Panc1 (cell line): ENCODE data around the gene LRP1B. TPM values are rescaled to one million over a fixed set of nuclear protein-coding genes. Genes with fewer than 3 reads are reported as not detected.

Experiments used
- ATAC-seq: fragments of 200-7000 bp; cut with Tn5 transposase; 2 replicates; pipeline ENCODE4 v1.9.1; 2020; ENCODE audit warnings: mild to moderate bottlenecking, moderate library complexity
- BruUV-seq: library from RNA; stranded (reverse); fragments of 400-500 nt; replicated peaks from 2 replicates; lab custom pipeline; 2021; lab: Mats Ljungman, UMichigan
- CTCF ChIA-PET: fragments of 300-600 bp; sonication (Branson Sonifier 250); formaldehyde crosslinking; loops from one replicate; lab custom pipeline; 2022; ENCODE audit warnings: antibody characterized with exemption; lab: Charles Lee
- POLR2A ChIA-PET: fragments of 300-600 bp; sonication (Branson Sonifier 250); formaldehyde crosslinking; loops from one replicate; lab custom pipeline; 2022; ENCODE audit warnings: antibody characterized with exemption; lab: Charles Lee
- DNase-seq: peaks from one replicate; pipeline ENCODE4 v3.0.0-alpha.2; 2010; ENCODE audit warnings: low read depth, low spot score
- H3K27ac ChIP-seq: 2 replicates; pipeline ENCODE4 v1.5.1; 2011; ENCODE audit warnings: mild to moderate bottlenecking, low read length, inconsistent platforms
- H3K27me3 ChIP-seq: fragments of 200-500 bp; sonication (Bioruptor generic); 2 replicates; pipeline ENCODE4 v1.6.0; 2014; ENCODE audit warnings: low read length, inconsistent platforms; ENCODE audit not compliant: control insufficient read depth, insufficient read depth
- H3K36me3 ChIP-seq: fragments of 200-500 bp; sonication (Bioruptor generic); 2 replicates; pipeline ENCODE4 v1.5.1; 2014; ENCODE audit warnings: inconsistent platforms, mild to moderate bottlenecking, low read length, moderate library complexity; ENCODE audit not compliant: control insufficient read depth, insufficient read depth
- H3K4me1 ChIP-seq: 2 replicates; pipeline ENCODE4 v1.5.1; 2011; ENCODE audit warnings: inconsistent platforms, mild to moderate bottlenecking, low read length, moderate library complexity; ENCODE audit not compliant: control insufficient read depth, insufficient read depth
- H3K4me3 ChIP-seq, 2 experiments: 2 replicates each; pipeline ENCODE4 v1.5.1; 2011 to 2012; ENCODE audit warnings: low read depth in 2 of 2, low read length in 2 of 2, mild to moderate bottlenecking in 2 of 2, inconsistent platforms in 1 of 2, moderate library complexity in 1 of 2
- H3K9me3 ChIP-seq: fragments of 200-500 bp; sonication (Bioruptor generic); 2 replicates; pipeline ENCODE4 v1.5.1; 2014; ENCODE audit warnings: low read depth, mild to moderate bottlenecking, inconsistent platforms, low read length, moderate library complexity; ENCODE audit not compliant: control insufficient read depth, insufficient read depth
- CTCF ChIP-seq: fragments of 450-650 bp; IDR thresholded peaks from 2 replicates; pipeline ENCODE4 v1.5.1; 2017; ENCODE audit warnings: mild to moderate bottlenecking
- POLR2AphosphoS5 ChIP-seq: IDR thresholded peaks from 2 replicates; pipeline ENCODE4 v1.6.1; 2012; ENCODE audit warnings: mild to moderate bottlenecking, low read depth, low read length, moderate library complexity
- REST ChIP-seq, 2 experiments: IDR thresholded peaks; 2 replicates each; pipeline ENCODE4 v1.6.1; 2011 to 2012; ENCODE audit warnings: low read depth in 2 of 2, control low read depth in 1 of 2, low read length in 1 of 2, mild to moderate bottlenecking in 1 of 2, moderate library complexity in 1 of 2; ENCODE audit not compliant: insufficient read depth in 1 of 2
- SIN3A ChIP-seq: IDR thresholded peaks from 2 replicates; pipeline ENCODE4 v1.6.1; 2012; ENCODE audit warnings: low read depth, mild to moderate bottlenecking, low read length, moderate library complexity, borderline replicate concordance; ENCODE audit not compliant: insufficient read depth
- TCF7L2 ChIP-seq: IDR thresholded peaks from 2 replicates; pipeline ENCODE4 v1.6.1; 2011; ENCODE audit warnings: mild to moderate bottlenecking, low read depth, low read length, inconsistent platforms
- in situ Hi-C: cut with HindIII; loops from 2 replicates; pipeline ENCODE4 v1.10.0; 2016; ENCODE audit warnings: low sequenced_read_pairs, low pct_unique_long_range_greater_than_20kb
- intact Hi-C: fragments of 100-400 bp; cut with micrococcal nuclease; formaldehyde crosslinking; loops from one replicate; pipeline ENCODE4 v1.10.0; 2022; ENCODE audit not compliant: unreplicated experiment
- total RNA-seq: library from RNA; stranded (reverse); gene quantifications from one replicate; pipeline ENCODE4 v1.2.1, GENCODE V29; 2021; ENCODE audit not compliant: unreplicated experiment

Gene LRP1B
- total RNA-seq, 1 experiment from 2014 or later: 0.54 TPM

- Histone ChIP-seq H3K27me3 (no peaks in the 10 kb centered on the region), H3K4me3 (no peak overlapping the region), H3K4me1 (no peaks in the 10 kb centered on the region), H3K36me3 (no peaks in the 10 kb centered on the region), H3K9me3 (no peaks in the 10 kb centered on the region), H3K27ac (no peak overlapping the region)
- TF ChIP-seq TCF7L2 (no peak), REST (IDR thresholded peaks at IDR 0.05; ENCODE audit: insufficient read depth in 1 of 2, low read depth in 2 of 2, low read length in 1 of 2) (no peak)
- in situ Hi-C loops: no loop called here
- ATAC-seq (no peak), DNase-seq (no peak)
- intact Hi-C loops: no loop called here
- ChIA-PET POLR2A (no interaction called here), CTCF (no interaction called here)
- no TSS peak for BruUV-seq
Observed at GRCh38 chr2:141133883-141134282, 996.9 kb downstream of the LRP1B start.

GRCh38 chr2:141125432-141125831, 1005.4 kb downstream of the LRP1B start:
- no peaks in the 10 kb centered on the region for H3K9me3 ChIP-seq
- H3K4me1 ChIP-seq: no peaks in the 10 kb centered on the region
- ChIA-PET CTCF (no interaction called here), POLR2A (no interaction called here)
- H3K36me3 ChIP-seq: no peaks in the 10 kb centered on the region
- no peak for DNase-seq
- TF ChIP-seq POLR2AphosphoS5 (no peak), TCF7L2 (no peak)
- in situ Hi-C loops (no loop called here), intact Hi-C loops (no loop called here)
- no TSS peak for BruUV-seq
- H3K27me3 ChIP-seq: no peaks in the 10 kb centered on the region
- no peak overlapping the region for H3K4me3 ChIP-seq
- H3K27ac ChIP-seq: no peak overlapping the region
- ATAC-seq: no peak

DNA sequence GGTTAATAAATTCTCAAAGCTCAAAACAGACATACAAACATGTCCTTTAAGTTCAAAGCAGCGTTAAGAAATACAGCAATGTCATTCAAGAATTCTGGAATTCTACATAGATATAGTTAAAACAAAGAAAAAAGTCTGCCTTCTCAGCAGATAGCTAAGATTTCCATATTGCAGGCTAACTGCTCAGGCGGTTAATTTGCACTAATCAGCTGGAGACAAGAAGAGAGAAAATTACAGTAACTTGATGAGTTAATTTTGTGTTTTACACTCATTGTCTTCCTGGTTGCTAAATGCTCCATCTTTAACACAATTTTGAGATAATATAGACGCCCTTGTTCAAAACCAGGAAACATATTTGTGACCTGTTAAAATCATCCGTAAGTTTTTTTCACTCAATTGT, 1012.0 kb downstream of the LRP1B start:
- ChIA-PET CTCF (no interaction called here), POLR2A (no interaction called here)
- Histone ChIP-seq H3K9me3 (no peaks in the 10 kb centered on the region), H3K27me3 (no peaks in the 10 kb centered on the region), H3K4me3 (no peak overlapping the region), H3K36me3 (no peaks in the 10 kb centered on the region), H3K27ac (no peak overlapping the region), H3K4me1 (no peaks in the 10 kb centered on the region)
- TF ChIP-seq SIN3A: no peak
- intact Hi-C loops (no loop called here), in situ Hi-C loops (no loop called here)
- ATAC-seq (no peak), DNase-seq (no peak)
- no TSS peak for BruUV-seq

GRCh38 chr2:141113301-141113700, 1017.5 kb downstream of the LRP1B start:
- H3K27ac ChIP-seq: no peak overlapping the region
- CTCF ChIA-PET: no interaction called here
- H3K27me3 ChIP-seq: no peaks in the 10 kb centered on the region
- intact Hi-C loops (no loop called here), in situ Hi-C loops (no loop called here)
- no peaks in the 10 kb centered on the region for H3K4me1 ChIP-seq
- H3K9me3 ChIP-seq: no peaks in the 10 kb centered on the region
- no peak for DNase-seq
- H3K4me3 ChIP-seq: no peak overlapping the region
- no TSS peak for BruUV-seq
- POLR2A ChIA-PET: no interaction called here
- H3K36me3 ChIP-seq: no peaks in the 10 kb centered on the region
- TF ChIP-seq REST (IDR thresholded peaks at IDR 0.05; ENCODE audit: insufficient read depth in 1 of 2, low read depth in 2 of 2, low read length in 1 of 2) (no peak), CTCF (no peak), TCF7L2 (no peak), POLR2AphosphoS5 (no peak), SIN3A (no peak)
- no peak for ATAC-seq
